Upper lobe of left lung (tissue), 6 donors: Measurements from ENCODE around the gene HYCC1. TPM values are rescaled to one million over a fixed set of nuclear protein-coding genes. Genes with fewer than 3 reads are reported as not detected.

ENCODE experiments used
- ATAC-seq, 2 donors: fragments of 200-7000 bp; cut with Tn5 transposase; one replicate each; pipeline ENCODE4 v1.9.1; 2022; ENCODE audit warnings: mild to moderate bottlenecking in 2 of 2, moderate library complexity in 2 of 2; ENCODE audit not compliant: low FRiP score in 2 of 2
- DNase-seq, 2 donors: peaks; one replicate each; pipeline ENCODE4 v3.0.0-alpha.2; 2019 to 2020
- H3K27ac ChIP-seq, 4 donors: fragments of 200-600 bp; sonication (generic); one replicate each; pipeline ENCODE4 v1.5.1; 2016 to 2019
- H3K27me3 ChIP-seq, 4 donors: fragments of 200-600 bp; sonication (generic); one replicate each; pipeline ENCODE4 v1.5.1; 2017 to 2019
- H3K36me3 ChIP-seq, 4 donors: fragments of 200-600 bp; sonication (generic); one replicate each; pipeline ENCODE4 v1.5.1; 2016 to 2019
- H3K4me1 ChIP-seq, 4 donors: fragments of 200-600 bp; sonication (generic); one replicate each; pipeline ENCODE4 v1.5.1; 2018 to 2019
- H3K4me3 ChIP-seq, 4 donors: fragments of 200-600 bp; sonication (generic); one replicate each; pipeline ENCODE4 v1.5.1; 2017 to 2019; ENCODE audit warnings: mild to moderate bottlenecking in 2 of 4, moderate library complexity in 1 of 4
- H3K9me3 ChIP-seq, 4 donors: fragments of 200-600 bp; sonication (generic); one replicate each; pipeline ENCODE4 v1.5.1; 2018 to 2019
- CTCF ChIP-seq, 6 experiments: fragments of 450-650 bp in 4 of 6; fragments of 200-600 bp in 2 of 6; sonication (generic) in 2 of 6; IDR thresholded peaks; one replicate each; pipeline ENCODE4 v1.5.1; 2016 to 2019; ENCODE audit warnings: antibody characterized with exemption in 6 of 6
- EP300 ChIP-seq, 4 donors: sonication (generic); formaldehyde crosslinking; IDR thresholded peaks; one replicate each; pipeline ENCODE4 v1.5.1; 2017; ENCODE audit warnings: antibody characterized with exemption in 4 of 4, control low read depth in 2 of 4
- POLR2A ChIP-seq, 4 donors: fragments of 450-650 bp; IDR thresholded peaks; one replicate each; pipeline ENCODE4 v1.5.1; 2016 to 2017; ENCODE audit warnings: antibody characterized with exemption in 4 of 4, mild to moderate bottlenecking in 2 of 4
- POLR2AphosphoS5 ChIP-seq, 2 donors: sonication (generic); formaldehyde crosslinking; IDR thresholded peaks; one replicate each; pipeline ENCODE4 v1.5.1; 2017; ENCODE audit warnings: antibody characterized with exemption in 2 of 2
- WGBS, 2 donors: methylation state at CpG; one replicate each; pipeline ENCODE4 v1.1.5; 2017 to 2018; 5-methylcytosine and 5-hydroxymethylcytosine counted together
- total RNA-seq, 6 donors: library from RNA; depleted of rRNA in 4 of 6; stranded (reverse); fragments of >200 nt in 4 of 6; gene quantifications; one replicate each; pipeline versions ENCODE4 v1.1.0 to v1.2.1, GENCODE V29; 2016 to 2021
- donor health status: DM: no; HTN: no; CAD: no; lungs with moderate emphysema.
- donor health status: DM: no; HTN: yes; CAD: no; lungs with severe emphysema.

HYCC1 gene
- total RNA-seq, 6 donors from 2014 or later = 16.4 to 43.6 (median 38.8) TPM

DNA sequence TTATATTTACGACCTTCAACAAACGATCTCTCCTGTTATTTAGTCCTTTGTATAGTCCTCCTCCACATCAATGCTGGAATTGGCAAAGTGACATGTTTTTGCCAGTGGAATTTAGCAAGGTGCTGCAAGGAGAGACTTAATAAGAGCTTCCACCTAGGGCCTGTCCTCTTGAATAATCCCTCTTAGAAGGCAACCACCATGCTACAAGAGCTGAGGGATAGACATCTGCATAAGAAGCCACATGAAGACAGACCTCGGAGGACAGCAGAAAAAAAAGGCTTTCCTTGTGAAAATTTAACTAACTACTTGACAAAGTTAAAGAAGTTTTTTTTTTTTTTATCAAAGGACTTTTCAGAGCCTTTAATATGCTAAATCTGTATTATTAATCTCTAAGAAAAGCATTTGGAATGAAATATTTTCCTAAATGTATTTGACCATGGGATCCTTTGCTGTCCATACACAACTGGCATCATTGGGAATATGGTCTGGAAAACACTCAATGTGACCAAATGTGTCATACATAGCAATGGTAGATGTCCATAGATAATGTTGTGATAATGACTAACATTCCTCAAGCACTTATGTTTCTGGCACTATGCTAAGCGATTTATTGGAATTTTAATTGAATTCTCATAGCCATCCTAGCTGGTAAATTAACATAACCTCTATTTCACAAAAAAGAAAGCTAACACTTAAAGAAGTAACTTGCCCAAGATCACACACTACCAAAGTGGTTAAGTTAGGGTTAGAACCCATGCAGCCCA is 13.2 kb downstream of the HYCC1 start:
- Histone ChIP-seq H3K9me3 (no peaks in the 10 kb centered on the region), H3K4me1 (peaks cover 0 to 6% (median 2%) of the 10 kb centered on the region in 4 donors), H3K27me3 (no peaks in the 10 kb centered on the region), H3K36me3 (no peaks in the 10 kb centered on the region), H3K27ac (no peak overlapping the region), H3K4me3 (no peak overlapping the region)
- 91% methylated on average over 4 of the region's 4 CpGs for WGBS, 2 donors
- TF ChIP-seq EP300 (IDR thresholded peaks at IDR 0.05) = no peak
- no peak for TF ChIP-seq CTCF (IDR thresholded peaks at IDR 0.05)
- no peak for TF ChIP-seq POLR2AphosphoS5 (IDR thresholded peaks at IDR 0.05)
- no peak for TF ChIP-seq POLR2A (IDR thresholded peaks at IDR 0.05)
- ATAC-seq (no peak), DNase-seq (no peak)

DNA sequence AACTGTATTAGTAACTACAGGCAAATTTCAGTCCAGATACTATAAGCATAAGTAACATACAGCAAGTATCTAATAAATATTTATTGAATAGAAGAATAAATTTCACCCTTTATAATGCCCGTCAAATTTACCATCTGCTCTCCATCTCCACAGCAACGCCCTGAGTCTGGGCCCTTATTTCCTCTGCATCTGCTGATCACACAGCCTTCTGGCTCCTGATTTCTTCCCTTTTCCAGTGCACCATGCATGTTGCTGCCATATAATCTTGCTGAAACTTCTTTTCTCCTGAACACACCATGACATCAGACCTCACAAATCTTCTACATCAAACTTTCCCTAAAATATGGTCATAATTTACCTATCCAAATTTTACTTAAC is 15.4 kb downstream of the HYCC1 start:
- DNase-seq (no peak), ATAC-seq (no peak)
- Histone ChIP-seq H3K4me1 (peaks cover 0 to 6% (median 2%) of the 10 kb centered on the region in 4 donors), H3K36me3 (no peaks in the 10 kb centered on the region), H3K4me3 (no peak overlapping the region), H3K27ac (no peak overlapping the region), H3K9me3 (no peaks in the 10 kb centered on the region), H3K27me3 (no peaks in the 10 kb centered on the region)
- 71 to 84% methylated on average over 2 of the region's 2 CpGs for WGBS, 2 donors
- TF ChIP-seq POLR2AphosphoS5 (IDR thresholded peaks at IDR 0.05) (no peak), CTCF (IDR thresholded peaks at IDR 0.05) (no peak), POLR2A (IDR thresholded peaks at IDR 0.05) (no peak)

- TF ChIP-seq POLR2AphosphoS5 (IDR thresholded peaks at IDR 0.05) = no peak
- no peak for TF ChIP-seq CTCF (IDR thresholded peaks at IDR 0.05)
- no peak for TF ChIP-seq POLR2A (IDR thresholded peaks at IDR 0.05)
- no peak for TF ChIP-seq EP300 (IDR thresholded peaks at IDR 0.05)
- Histone ChIP-seq H3K4me3 (no peak overlapping the region), H3K36me3 (no peaks in the 10 kb centered on the region), H3K9me3 (no peaks in the 10 kb centered on the region), H3K4me1 (peaks cover 0 to 6% (median 2%) of the 10 kb centered on the region in 4 donors), H3K27me3 (no peaks in the 10 kb centered on the region), H3K27ac (no peak overlapping the region)
- ATAC-seq (no peak), DNase-seq (no peak)
- 93% methylated on average over 2 of the region's 2 CpGs for WGBS, 2 donors
These were observed 15.9 kb downstream of the HYCC1 start for GRCh38 chr7:22997871-22998518.

GRCh38 chr7:22996470-22996869 is 17.5 kb downstream of the HYCC1 start:
- 50 to 54% methylated on average over 1 of the region's 1 CpG for WGBS, 2 donors
- no peak for TF ChIP-seq CTCF (IDR thresholded peaks at IDR 0.05)
- TF ChIP-seq POLR2AphosphoS5 (IDR thresholded peaks at IDR 0.05) = no peak
- no peak for TF ChIP-seq POLR2A (IDR thresholded peaks at IDR 0.05)
- Histone ChIP-seq H3K36me3 (no peaks in the 10 kb centered on the region), H3K4me3 (no peak overlapping the region), H3K27ac (no peak overlapping the region), H3K27me3 (no peaks in the 10 kb centered on the region), H3K4me1 (peaks cover 0 to 4% (median under 1%) of the 10 kb centered on the region in 4 donors), H3K9me3 (no peaks in the 10 kb centered on the region)
- DNase-seq (no peak), ATAC-seq (no peak)
